ENCODE measurements around the gene AMT. TPM values are rescaled to one million over a fixed set of nuclear protein-coding genes. Genes with fewer than 3 reads are reported as not detected.
A peak's percentile ranks its signal among the peaks of the same experiment; 100 is the strongest.
"Not testable (repeated sequence)": the region's sequence is repeated elsewhere in the genome, so short reads cannot be mapped to it uniquely, and the experiment has no call there.

AMT gene
- polyA plus RNA-seq, 2 of the 4 experiments (the other 2 are of a cell fraction): 0.83 to 1.4 TPM

GRCh38 chr3:49405570-49405969, 16.7 kb downstream of the AMT start:
- POLR2A ChIA-PET; DNase-seq (ENCODE audit: low read depth in 1 of 2, low spot score in 1 of 2); H3K27ac ChIP-seq; FAIRE-seq; H3K4me3 ChIP-seq; H3K9me3 ChIP-seq; ATAC-seq: not testable (repeated sequence)
- Histone ChIP-seq H3K4me2 (peak overlapping the region; percentile 32; the same call in 1 of the 3 replicates), H3K4me1 (peaks cover 55% of the 10 kb centered on the region; the same call in 2 of the 3 replicates)
- WGBS (ENCODE audit: missing lambda C conversion rate): 77% methylated on average over 9 of the region's 9 CpGs
- CTCF ChIA-PET: interaction anchor here (0.6 to 0.8 kb wide), 2 partner anchors 34 to 518 kb away, joined by 3 read pairs; no protein-coding TSS in a partner anchor

GRCh38 chr3:49403891-49404290, 18.4 kb downstream of the AMT start:
- no peak for FAIRE-seq
- Histone ChIP-seq H3K4me1 (peaks cover 46% of the 10 kb centered on the region; the same call in 2 of the 3 replicates), H3K4me3 (no peak overlapping the region), H3K4me2 (no peak overlapping the region), H3K27ac (no peak overlapping the region), H3K9me3 (no peaks in the 10 kb centered on the region)
- POLR2A ChIA-PET: no interaction called here
- TF ChIP-seq POLR2A (IDR thresholded peaks at IDR 0.05; ENCODE audit: low read length) (no peak), KDM5A (IDR thresholded peaks at IDR 0.05) (no peak), CEBPB (IDR thresholded peaks at IDR 0.05) (no peak), TFCP2L1 (CRISPR knock-in tag; IDR thresholded peaks at IDR 0.05) (no peak), CBX2 (IDR thresholded peaks at IDR 0.05; ENCODE audit: borderline replicate concordance, low read depth) (no peak), CHD4 (IDR thresholded peaks at IDR 0.05; ENCODE audit: borderline replicate concordance) (no peak), ATOH8 (CRISPR knock-in tag; IDR thresholded peaks at IDR 0.05; ENCODE audit: low read depth) (no peak)
- CTCF ChIA-PET: interaction anchor here (1.2 kb wide), 1 partner anchor 45 kb away, joined by 5 read pairs; no protein-coding TSS in a partner anchor
- ATAC-seq: no peak
- WGBS (ENCODE audit: missing lambda C conversion rate): 96% methylated on average over 5 of the region's 5 CpGs
- DNase-seq (ENCODE audit: low read depth in 1 of 2, low spot score in 1 of 2): no peak

GRCh38 chr3:49401766-49402165, 20.5 kb downstream of the AMT start:
- H3K9me3 ChIP-seq: no peaks in the 10 kb centered on the region
- peaks cover 32% of the 10 kb centered on the region; the same call in 2 of the 3 replicates for H3K4me1 ChIP-seq
- POLR2A ChIA-PET: no interaction called here
- CTCF ChIA-PET: interaction anchor here (1.0 to 1.3 kb wide), 2 partner anchors 42 to 48 kb away, joined by 3 read pairs; no protein-coding TSS in a partner anchor
- ATAC-seq (no peak), DNase-seq (ENCODE audit: low read depth in 1 of 2, low spot score in 1 of 2) (no peak), FAIRE-seq (no peak)
- H3K27ac ChIP-seq: no peak overlapping the region
- no peak for TF ChIP-seq TFCP2L1 (CRISPR knock-in tag; IDR thresholded peaks at IDR 0.05)
- TF ChIP-seq HOXA7 (CRISPR knock-in tag; IDR thresholded peaks at IDR 0.05): no peak
- no peak for TF ChIP-seq RFX5 (IDR thresholded peaks at IDR 0.05)
- TF ChIP-seq ELK1 (IDR thresholded peaks at IDR 0.05; ENCODE audit: low read depth, low read length): no peak
- no peak for TF ChIP-seq FOXS1 (CRISPR knock-in tag; IDR thresholded peaks at IDR 0.05)
- no peak for TF ChIP-seq HES2 (IDR thresholded peaks at IDR 0.05)
- no peak for TF ChIP-seq BCL3 (IDR thresholded peaks at IDR 0.05)
- no peak for TF ChIP-seq ZNF302 (CRISPR knock-in tag; IDR thresholded peaks at IDR 0.05)
- TF ChIP-seq MAZ (IDR thresholded peaks at IDR 0.05; ENCODE audit: borderline replicate concordance, low read depth, low read length): no peak
- no peak for TF ChIP-seq FOSB (CRISPR knock-in tag; IDR thresholded peaks at IDR 0.05)
- no peak for TF ChIP-seq HOXB13 (CRISPR knock-in tag; IDR thresholded peaks at IDR 0.05; ENCODE audit: low read depth)
- no peak for TF ChIP-seq RCOR1 (IDR thresholded peaks at IDR 0.05; ENCODE audit: low read depth, low read length)
- TF ChIP-seq GATA3 (IDR thresholded peaks at IDR 0.05; ENCODE audit: borderline replicate concordance): no peak
- no peak for TF ChIP-seq CTCF (IDR thresholded peaks at IDR 0.05)
- TF ChIP-seq ZFP36 (IDR thresholded peaks at IDR 0.05; ENCODE audit: borderline replicate concordance, partially characterized antibody): no peak
- no peak for TF ChIP-seq TP53 (CRISPR knock-in tag; IDR thresholded peaks at IDR 0.05)
- H3K4me3 ChIP-seq: no peak overlapping the region
- WGBS (ENCODE audit: missing lambda C conversion rate): 82% methylated on average over 2 of the region's 2 CpGs
- no peak overlapping the region for H3K4me2 ChIP-seq

Measured in A549 (cell line).